Activated effector memory CD4-positive, alpha-beta T cell treated with Interleukin-2 at 50 U/mL for 16 hours (primary cell): ENCODE results near the gene ZFP42.
"Not testable (repeated sequence)": the region's sequence is repeated elsewhere in the genome, so short reads cannot be mapped to it uniquely, and the experiment has no call there.

Experiments
- DNase-seq: peaks from one replicate; pipeline ENCODE4 v3.0.0-alpha.2; 2020

Gene ZFP42

DNA sequence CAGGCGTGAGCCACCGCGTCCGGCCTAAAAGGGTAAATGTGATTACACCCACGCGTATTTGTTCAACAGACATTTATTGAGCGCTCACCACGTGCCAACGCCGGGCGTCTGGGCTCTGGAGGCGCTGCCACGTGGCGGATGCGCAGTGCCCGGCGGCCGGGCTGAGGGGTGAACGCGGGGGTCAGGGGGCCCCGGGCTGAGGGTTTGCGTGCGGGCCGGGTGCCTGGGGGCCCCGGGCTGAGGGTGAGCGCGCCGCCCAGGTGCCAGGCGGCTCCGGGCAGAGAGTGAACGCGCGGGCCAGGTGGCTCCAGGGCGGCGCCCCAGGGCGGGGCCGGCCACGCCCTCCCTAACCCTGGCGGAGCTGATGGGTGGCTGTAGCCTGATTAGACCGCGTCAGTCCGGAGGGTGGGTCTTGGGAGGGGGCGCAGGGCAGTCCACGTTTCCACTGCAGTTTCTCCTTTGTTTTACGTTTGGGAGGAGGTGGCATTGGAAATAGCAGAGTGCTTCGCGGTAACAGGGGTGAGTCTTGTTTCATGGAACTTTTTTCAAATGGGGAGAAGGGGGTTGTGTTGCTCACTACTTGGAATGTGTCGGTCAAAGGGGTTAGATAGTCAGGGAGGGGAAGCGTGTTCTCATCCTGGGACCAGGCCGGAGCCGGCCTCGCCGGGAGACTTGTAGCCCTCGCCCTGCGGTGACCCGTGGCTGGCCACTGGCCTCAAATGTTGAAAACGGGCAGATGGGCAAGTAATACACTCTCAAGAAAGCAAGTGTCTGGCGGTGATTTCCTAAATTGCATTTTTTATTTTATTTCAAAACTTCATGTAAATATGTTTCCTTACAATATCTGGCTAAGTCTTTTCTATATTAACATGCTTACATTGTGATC is at the start of gene ZFP42:
Gene ZFP42 (plus strand): TSS at position 450 of the 886 bp plus-strand sequence. CDS start 7,037 bp downstream, outside the sequence.
- no peak for DNase-seq

DNA sequence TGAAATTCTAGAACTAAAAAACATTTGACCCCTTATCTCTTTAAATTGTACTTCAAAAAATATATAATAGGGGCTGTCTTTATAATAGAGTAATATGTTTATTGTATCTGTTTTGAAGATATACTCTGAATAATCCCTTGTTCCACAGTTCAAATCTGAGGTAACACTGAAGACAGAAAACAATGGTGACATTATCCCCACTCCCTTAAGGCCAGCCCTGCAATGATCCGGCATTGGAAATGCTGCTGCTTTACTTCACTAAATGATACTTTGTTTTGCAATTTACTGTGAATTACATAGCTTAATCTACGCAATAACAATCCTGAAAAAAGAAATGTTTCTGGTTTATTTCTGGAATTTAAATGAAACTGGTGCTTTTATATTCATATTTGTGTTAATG is 34.4 kb upstream of the ZFP42 start:
- no peak for DNase-seq

DNA sequence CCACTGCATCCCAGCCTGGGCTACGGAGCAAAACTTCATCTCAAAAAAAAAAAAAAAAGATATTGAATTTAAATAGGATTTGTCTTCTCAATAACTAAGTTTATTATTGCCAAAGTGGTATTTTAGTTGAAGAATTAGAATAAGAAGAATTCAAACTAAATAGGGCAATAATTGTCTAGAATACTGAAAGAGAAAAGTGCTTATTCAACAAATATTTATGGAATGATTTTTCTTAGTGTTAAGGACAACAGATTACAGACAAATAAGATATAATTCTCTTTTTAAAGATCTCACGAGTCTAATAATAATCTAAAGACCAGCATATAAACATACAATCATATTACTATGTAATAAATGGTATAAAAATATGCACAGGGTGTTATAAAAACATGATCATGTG is 33.6 kb upstream of the ZFP42 start:
- DNase-seq: no peak

DNA sequence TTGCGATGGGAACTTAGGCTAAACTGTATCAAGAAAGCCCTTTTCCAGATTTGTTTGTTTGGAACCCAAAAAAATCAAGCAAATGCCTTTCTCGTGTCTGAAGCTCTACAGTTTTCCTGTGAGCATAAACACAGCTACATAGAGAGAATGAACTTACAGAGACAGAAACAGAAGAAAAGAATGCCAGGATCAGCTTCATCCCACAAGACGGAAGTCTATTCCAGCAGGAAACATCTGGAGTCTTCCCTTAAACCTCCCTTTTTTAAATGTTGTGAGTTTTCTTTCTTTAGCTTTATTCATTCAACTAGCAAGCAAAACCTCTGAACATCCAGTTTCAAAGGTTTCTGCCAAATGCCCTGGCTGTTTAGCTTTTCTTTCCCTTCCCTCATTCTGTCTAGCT is 32.6 kb upstream of the ZFP42 start:
- no peak for DNase-seq

DNA sequence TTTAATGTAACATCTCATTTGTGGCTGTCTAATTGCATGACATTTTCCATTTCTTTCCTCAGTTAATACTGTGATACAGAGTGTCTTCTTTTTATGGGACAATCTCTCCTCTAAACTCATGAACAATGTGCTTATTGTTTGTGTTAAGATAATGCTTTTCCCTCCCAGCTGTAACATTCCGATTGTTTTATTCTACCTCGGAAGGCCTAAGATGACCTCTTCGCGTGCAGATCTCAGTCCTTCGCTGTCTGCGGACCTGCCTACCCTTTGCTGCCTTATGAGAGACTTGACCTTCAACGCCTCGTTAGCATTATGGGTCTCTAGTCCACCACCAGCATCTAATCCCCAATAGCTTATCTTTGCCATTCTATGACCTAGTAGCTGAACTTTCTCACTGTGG is 29.8 kb upstream of the ZFP42 start:
- DNase-seq: no peak

DNA sequence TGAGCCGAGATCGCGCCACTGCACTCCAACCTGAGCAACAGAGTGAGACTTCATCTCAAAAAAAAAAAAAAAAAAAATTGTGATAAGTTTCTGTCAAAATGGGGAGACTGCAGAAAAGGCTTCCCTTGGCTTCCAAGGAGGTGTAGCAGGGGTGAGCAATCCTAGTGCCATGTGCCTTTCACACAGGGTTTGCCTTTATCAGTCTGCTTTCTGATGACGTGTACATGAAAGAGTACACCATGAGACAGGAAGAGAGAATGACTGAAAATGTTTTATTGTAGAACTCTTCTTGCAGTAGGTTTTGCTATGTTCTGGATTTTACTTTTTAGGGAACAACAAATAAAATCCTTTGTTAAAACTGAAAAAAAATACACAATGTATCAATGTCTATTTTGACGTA is 23.4 kb upstream of the ZFP42 start:
- DNase-seq: no peak

DNA sequence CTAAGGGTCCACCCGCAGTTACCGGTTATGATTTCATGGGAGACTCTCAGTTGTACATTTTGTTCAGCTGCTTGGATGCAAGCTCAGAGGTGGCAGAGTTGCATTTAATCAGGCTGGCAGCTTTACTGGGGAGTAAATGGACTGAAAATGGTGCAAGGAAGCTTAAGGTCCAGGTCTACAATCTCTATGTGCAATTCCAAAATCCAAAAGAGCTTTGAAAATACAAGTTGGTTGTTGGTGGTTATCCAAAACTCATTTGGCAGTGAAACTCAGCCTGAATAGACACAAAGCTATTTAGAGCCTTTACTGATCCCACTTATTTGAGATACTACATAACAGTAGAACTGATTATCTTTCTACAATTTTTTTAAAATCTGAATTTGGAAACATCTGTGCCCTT is 11.8 kb upstream of the ZFP42 start:
- DNase-seq: no peak

DNA sequence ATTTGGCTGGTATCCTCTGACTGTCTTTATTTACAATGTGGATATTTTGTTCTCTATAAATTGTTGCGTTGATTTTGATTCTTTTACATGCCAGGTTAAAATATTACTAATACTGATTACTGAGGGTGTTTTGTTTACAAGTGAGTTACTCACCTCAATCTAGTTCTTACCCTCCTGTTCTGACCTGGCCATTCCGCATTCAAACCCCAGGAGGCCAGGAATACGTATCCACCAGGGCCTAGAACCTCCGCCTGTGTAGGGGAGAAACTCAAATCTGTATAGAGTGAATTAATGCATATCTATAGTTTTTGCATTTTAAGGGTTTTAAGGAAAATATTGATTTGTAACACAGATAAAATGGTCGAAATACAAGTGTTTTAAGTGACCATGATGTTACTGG is 2.6 kb upstream of the ZFP42 start:
- no peak for DNase-seq

DNA sequence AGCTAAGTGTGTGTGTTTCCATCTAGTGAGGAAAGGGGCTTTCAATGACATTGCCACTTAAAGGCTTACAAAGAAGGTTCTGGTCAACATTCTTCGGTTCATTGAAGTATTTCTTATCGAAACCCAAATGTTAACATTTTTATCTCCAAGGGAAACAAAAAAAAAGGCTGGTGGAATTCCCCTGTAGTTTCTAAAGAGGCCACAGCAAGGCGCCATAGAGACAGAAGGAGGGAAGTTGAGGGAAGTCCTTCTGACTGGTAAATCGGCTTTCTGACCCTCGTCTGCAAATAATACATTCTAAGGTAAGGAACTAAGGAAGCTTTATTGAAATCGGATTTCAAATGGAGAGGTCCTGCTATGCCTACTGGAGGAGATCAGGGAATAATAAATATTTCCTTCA is 1.7 kb upstream of the ZFP42 start:
- no peak for DNase-seq

DNA sequence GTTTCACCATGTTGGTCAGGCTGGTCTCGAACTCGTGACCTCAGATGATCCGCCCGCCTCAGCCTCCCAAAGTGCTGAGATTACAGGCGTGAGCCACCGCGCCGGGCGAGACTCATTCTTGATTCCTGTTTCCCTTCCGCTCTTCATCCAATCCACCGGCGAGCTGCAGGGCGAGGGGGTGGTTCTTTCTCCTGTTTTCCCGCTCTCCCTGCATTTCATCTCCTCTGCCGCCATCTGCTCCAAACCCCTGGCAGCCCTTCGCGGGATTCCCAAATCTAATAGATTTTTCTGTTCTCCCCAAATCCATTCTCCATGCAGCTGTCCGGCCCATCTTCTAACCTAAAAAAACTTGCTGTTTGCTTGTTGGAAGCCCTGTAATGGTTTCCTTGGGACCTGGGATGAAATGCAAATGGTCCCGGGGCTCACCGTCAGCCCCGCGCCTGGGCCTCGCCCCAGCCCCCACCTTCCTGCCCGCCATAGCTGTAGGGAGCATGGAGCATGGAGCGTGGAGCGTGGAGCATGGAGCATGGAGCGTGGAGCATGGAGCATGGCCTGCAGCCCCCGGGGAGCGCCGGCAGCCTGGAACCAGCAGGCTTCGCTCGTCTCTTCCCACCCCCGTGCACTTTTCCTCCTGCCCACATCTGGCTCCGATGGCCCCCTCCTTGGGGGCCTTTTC is 1.1 kb downstream of the ZFP42 start:
- DNase-seq: no peak

DNA sequence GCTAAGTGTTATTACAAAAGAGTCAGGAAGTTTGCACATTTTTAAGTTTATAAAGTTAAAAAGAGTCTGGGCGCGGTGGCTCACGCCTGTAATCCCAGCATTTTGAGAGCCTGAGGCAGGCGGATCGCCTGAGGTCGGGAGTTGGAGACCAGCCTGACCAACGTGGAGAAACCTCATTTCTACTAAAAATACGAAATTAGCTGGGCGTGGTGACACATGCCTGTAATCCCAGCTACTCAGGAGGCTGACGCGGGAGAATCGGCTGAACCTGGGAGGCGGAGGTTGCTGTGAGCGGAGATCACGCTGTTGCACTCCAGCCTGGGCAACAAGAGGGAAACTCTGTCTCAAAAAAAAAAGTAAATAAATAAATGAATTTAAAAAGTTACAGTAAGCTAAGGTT is 2.4 kb downstream of the ZFP42 start:
- DNase-seq: not testable (repeated sequence)

DNA sequence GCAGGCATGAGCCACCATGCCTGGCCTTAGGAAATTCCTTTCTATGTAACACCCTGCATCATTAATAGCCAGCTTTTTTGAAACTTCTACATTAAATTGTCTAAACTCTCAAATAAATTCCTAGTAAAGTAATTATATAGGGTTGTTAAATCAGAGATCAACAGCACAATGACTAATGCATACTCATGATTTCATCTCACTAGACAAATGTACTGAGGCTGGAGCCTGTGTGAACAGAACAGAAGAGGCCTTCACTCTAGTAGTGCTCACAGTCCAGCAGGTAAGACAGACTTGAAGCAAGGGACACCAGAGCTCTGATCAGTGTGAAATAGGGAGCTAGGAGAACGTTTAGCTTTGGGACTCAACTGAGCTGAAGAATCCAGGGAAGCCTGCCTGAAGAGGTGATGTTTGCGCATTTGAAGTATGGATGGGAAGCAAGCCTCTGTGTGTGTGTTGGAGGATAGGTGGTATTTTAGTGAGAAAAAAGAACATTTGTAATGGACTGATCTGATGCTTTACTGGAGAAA is 3.9 kb downstream of the ZFP42 start:
- DNase-seq: no peak

DNA sequence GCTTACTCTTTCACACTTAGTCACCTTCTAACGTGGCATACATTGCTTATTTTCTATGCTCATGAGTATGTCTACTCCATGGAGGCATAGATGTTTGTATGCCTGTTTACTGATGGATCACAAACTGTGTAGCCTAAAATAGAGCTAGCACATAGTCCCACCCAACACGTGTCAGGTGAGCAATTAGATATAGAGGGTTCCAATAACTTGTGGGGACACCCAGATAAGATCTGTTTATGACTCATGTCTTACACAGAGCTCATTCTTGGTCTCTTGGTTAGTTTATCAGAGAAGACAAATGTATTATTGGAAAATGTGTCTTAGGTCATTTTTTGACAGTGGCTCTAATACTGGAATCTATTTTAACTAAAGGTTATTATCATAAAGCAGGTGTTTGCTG is 6.8 kb downstream of the ZFP42 start:
- no peak for DNase-seq

DNA sequence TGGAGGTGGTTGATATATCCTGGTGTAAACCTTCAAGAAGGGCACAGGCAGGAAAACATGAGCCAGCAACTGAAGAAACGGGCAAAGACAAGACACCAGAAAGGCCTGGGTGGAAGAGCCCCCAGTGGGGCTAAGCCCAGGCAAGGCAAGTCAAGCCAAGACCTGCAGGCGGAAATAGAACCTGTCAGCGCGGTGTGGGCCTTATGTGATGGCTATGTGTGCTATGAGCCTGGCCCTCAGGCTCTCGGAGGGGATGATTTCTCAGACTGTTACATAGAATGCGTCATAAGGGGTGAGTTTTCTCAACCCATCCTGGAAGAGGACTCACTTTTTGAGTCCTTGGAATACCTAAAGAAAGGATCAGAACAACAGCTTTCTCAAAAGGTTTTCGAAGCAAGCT is 7.2 kb downstream of the ZFP42 start:
- no peak for DNase-seq

DNA sequence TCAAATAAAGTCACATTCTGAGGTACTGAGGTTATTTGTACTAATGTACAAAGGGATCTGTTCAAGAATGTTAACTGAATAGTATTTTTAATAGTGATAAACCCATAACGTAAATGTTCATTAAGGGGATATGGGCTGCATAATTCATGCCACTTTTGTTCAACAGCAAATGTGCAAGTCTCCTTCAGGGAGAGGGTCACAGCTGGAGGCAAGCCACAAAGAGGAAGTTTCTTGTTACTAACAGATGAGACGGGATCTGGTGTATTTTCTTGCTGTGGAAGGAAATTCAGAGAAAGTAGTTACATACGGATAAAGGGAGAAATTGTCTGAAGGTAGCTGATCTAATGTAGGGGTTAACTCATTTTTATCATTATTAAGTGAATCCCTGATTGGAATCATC is 10.0 kb downstream of the ZFP42 start:
- no peak for DNase-seq

DNA sequence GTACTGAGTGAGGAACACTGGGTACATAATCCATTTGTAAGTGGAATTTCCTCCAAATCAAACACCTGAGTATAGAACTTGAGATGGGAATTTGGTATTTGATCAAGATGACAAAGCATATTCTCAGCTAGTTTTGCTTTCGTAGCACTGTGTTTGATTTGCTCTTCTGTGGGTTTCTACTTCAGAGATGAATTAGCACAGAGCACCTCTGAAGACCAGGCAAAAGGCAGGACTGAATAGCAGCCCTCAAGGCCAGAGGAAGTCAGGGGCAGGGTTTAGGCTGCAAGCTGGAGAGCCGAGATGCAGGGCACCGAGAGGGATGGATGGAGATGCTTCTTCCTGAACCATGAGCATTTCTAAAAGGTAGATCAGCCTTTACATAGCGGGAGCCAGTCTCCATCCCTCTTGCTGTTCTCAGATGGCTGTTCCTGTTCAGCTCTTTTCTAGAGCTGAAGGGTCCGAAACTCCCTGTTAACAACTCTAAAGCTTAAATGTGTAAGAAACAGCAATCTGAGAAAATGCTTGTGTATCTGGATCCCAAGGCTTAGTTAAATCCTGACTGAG is 10.8 kb downstream of the ZFP42 start:
- DNase-seq: no peak

DNA sequence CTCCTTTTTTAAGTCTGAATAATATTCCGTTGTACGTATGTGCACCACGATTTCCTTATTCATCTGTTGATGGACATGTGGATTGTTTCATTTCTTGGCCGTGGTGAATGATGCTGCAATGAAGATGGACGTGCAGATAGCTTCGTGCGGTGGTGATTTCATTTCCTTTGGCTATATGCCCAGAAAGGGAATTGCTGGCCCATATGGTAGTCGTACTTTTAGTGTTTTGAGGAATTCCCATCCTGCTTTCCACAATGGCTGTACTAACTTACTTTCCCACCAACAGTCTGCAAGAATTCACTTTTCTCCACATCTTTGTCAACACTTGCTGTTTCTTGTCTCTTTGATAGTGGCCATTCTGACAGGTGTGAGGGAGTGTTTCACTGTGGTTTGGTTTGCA is 12.8 kb downstream of the ZFP42 start:
- no peak for DNase-seq

DNA sequence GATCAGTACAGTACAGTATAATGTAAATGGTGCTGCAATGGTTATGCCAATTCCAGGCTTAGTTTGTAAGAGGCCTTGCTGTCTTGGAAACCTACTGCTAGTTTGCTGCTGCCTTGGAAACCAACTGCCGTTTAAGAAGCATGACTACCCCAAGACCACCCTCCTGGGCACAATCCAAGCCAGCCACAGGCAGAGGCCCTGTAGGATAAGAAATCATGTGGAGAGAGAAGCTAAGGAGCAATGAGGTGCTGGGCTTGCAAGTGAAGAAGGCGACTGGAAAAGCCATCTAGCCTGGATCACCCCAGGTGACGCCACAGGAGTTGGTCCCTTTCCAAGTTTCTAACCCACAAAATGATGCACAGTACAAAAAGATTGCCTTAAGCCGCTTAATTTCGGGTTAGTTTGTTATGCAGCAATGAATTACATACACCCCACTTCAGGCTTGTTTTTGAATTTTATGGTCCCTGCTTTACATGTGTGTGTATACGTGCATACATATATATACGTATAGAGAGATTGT is 16.9 kb downstream of the ZFP42 start:
- no peak for DNase-seq

DNA sequence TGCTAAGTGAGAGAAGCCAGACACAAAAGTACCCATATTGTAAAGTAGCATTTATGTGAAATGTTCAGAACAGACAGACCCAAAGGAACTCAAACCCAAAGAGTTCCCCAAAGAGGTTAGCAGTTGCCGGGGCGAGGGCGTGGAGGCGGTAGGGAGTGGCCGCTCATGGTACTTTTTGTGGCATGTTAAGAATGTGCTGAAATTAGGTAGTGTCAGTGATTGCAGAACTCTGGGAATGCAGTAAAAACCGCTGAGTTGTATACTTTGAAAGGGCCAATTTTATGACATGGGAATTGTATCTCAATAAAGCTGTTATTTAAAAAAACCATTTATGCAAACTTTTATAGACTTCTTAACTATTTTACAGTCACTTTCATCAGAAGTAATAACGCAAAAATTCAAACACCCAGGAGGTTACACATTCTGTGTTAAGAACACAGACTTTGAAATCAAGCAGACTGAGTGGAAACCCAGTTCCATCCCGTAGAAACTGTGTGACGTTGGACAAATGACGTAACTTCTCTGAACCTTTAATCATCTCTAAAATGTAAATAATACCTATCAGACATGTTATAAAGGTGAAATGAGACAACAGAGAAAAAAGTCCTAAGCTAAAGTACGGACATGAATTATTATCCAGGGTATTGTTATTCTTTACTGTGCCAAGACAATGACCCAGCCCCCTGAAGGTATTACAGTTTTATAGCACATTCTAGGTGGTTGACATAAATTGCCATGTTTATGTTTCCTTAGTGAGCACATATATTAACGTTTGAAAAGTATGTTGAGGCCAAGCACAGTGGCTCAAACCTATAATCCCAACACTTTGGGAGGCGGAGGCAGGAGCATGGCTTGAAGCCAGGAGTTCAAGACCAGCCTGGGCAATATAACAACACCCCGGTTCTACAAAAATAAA is 19.7 kb downstream of the ZFP42 start:
- no peak for DNase-seq

DNA sequence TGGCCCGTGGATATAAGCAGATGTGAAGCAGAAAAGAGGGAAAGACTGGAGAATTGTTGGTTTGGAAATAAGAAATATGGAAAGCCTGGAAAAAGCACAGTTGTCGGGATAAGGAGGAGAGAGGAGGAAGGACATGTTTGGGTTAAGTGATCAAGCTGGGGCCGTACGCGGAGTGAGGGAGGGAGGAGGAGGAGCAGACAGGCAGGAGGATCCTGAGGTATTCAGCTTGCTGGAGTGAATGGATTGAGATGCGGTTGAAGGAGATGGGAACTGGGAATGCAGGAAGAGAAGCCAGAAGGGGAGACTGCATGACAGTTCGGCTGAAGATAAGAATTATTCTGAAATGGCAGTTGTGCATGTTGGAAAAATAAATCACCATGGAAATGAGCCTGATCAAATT is 21.2 kb downstream of the ZFP42 start:
- DNase-seq: no peak

DNA sequence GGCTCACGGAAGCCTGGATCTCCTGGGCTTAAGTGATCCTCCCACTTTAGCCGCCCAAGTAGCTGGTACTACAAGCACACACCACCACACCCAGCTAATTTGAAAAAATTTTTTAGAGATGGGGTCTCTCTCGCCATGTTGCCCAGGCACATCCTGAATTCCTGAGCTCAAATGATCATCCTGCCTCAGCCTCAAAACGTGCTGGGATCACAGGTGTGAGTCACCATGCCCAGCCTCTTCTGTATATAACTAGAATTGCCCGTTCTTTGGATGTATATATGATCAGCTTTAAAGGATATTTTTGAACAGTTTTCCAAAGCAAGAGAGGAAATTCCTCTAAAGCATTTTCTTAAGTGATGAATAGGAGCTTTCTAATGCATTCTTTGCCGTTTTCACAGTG is 22.7 kb downstream of the ZFP42 start:
- DNase-seq: no peak

DNA sequence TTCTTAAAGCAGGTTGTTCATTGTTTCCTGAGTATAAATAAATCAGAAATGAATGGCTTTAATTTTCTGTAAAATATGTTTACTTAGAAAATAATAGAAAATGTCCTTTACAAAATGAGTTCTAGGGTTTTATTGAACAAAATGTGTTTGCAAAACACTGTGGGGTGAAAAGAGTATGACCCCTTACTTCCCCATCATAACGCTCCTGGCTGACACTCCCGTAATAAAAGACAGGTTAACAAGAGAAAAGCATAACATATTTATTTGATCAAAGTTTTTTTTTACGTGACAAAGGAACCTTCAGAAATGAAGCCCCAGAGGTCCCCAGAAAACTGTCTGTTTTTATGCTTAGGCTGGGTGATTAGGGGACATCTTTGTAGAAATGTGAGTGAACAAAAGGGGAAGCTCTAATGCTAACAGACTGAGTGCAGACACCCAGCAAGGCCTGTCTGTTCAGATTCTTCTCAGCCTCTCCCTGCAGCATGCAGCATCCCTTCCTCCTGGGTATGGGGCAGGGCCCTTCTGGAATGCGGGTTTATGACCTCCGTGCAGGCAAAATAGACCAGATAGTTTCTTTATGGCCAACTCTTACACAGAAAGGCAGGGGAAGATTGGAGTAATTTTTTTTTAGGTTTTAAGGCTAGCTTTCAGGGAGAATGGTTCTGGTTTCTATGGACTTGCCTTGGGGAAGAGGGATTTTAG is 26.1 kb downstream of the ZFP42 start:
- no peak for DNase-seq
